ENCODE results near the gene RNASE4.

Gene RNASE4

GRCh38 chr14:20675669-20676068 is 8.7 kb upstream of the RNASE4 start:
- DNase-seq (ENCODE audit: low spot score): no peak

GRCh38 chr14:20676072-20676471 is 8.3 kb upstream of the RNASE4 start:
- DNase-seq (ENCODE audit: low spot score): no peak

GRCh38 chr14:20679907-20680306 is 4.5 kb upstream of the RNASE4 start:
- DNase-seq (ENCODE audit: low spot score): peak; percentile 33

- DNase-seq (ENCODE audit: low spot score): no peak
Measured at GRCh38 chr14:20680363-20680762, 4.0 kb upstream of the RNASE4 start.

- DNase-seq (ENCODE audit: low spot score): peak; percentile 75
Measured at GRCh38 chr14:20680843-20681347, 3.5 kb upstream of the RNASE4 start.

- peak; percentile 49 for DNase-seq (ENCODE audit: low spot score)
Measured at GRCh38 chr14:20681348-20682126, 2.8 kb upstream of the RNASE4 start.

GRCh38 chr14:20682127-20682434 is 2.3 kb upstream of the RNASE4 start:
- no peak for DNase-seq (ENCODE audit: low spot score)

- peak; percentile 72 for DNase-seq (ENCODE audit: low spot score)
Measured at GRCh38 chr14:20682435-20683124, 1.8 kb upstream of the RNASE4 start.

- DNase-seq (ENCODE audit: low spot score): peak; percentile 58
Measured at GRCh38 chr14:20683125-20683890, 1.1 kb upstream of the RNASE4 start.

GRCh38 chr14:20684662-20685456 is 499 bp downstream of the RNASE4 start:
- DNase-seq (ENCODE audit: low spot score): no peak

- DNase-seq (ENCODE audit: low spot score): no peak
Measured at GRCh38 chr14:20686386-20687143, 2.2 kb downstream of the RNASE4 start.

- DNase-seq (ENCODE audit: low spot score): no peak
Measured at GRCh38 chr14:20687362-20688166, 3.2 kb downstream of the RNASE4 start.

- no peak for DNase-seq (ENCODE audit: low spot score)
Measured at GRCh38 chr14:20688167-20688839, 3.9 kb downstream of the RNASE4 start, which contains the start of gene ANG. Gene ANG (plus strand): TSS chr14:20688764. CDS start chr14:20693565, 4,801 bp downstream.

- peak; percentile 60 for DNase-seq (ENCODE audit: low spot score)
Measured at GRCh38 chr14:20690848-20691640, 6.7 kb downstream of the RNASE4 start.

- no peak for DNase-seq (ENCODE audit: low spot score)
Measured at GRCh38 chr14:20692116-20692751, 7.9 kb downstream of the RNASE4 start.

GRCh38 chr14:20696764-20697163 is 12.4 kb downstream of the RNASE4 start:
- no peak for DNase-seq (ENCODE audit: low spot score)

GRCh38 chr14:20697273-20698017 is 13.1 kb downstream of the RNASE4 start:
- peak; percentile 50 for DNase-seq (ENCODE audit: low spot score)

GRCh38 chr14:20698018-20698329 is 13.6 kb downstream of the RNASE4 start:
- no peak for DNase-seq (ENCODE audit: low spot score)

Data from germinal center (tissue), 1 donor.